ENCODE data around the gene DMBX1. TPM values are rescaled to one million over a fixed set of nuclear protein-coding genes. Genes with fewer than 3 reads are reported as not detected.

DMBX1 gene
- not detected in 2 replicates for total RNA-seq

DNA sequence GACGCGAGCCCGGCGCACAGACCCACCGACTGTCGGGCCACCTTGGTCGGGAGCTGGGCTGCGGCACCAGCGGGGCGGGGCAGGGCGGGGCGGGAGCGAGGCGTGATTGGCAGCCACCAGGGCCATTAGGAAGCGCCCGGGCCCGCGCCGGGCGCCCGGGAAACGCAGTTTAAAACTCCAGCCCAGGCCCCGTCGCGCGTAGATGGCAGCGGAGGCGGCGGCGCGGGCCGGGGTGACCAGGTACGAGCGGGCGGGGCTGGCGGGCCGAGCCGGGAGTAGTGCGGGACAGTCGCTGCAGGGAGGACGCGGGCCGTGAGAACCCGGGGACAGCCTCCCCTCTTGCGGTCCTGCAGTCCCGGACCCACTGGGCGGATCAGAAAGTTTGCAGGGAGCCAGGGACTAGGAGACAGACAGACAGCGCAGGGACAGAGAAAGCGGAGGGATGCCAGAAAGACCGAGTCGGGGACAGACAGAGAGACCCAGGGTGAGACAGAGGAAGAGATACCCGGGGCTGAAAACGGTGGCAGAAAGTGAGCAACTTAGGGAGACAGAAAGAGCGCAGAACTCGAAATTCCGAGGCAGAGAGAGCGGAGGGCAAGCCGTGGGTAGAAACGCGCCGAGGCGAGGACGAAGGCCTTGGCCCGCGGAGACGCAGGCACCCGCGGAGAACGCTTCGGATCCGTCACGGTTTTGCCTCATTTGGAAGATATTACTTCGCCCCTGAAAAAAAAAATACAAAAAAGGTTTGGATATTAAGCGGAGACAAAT is at the start of gene DMBX1:
TSS of gene DMBX1 (plus strand) at position 199 of the 768 bp plus-strand sequence. CDS start 17,175 bp downstream, outside the sequence.

Other genes starting within 250 kb of the DMBX1 start
- 2.8 and 16.0 TPM in 2 replicates for gene RAD54L, start 242.1 kb upstream of the DMBX1 start, total RNA-seq
- gene LRRC41, start 186.2 kb upstream of the DMBX1 start, total RNA-seq: 102 and 169 TPM in 2 replicates
- gene UQCRH, start 186.1 kb upstream of the DMBX1 start, total RNA-seq: 193 and 300 TPM in 2 replicates
- 15.8 and 19.1 TPM in 2 replicates for gene NSUN4, start 149.0 kb upstream of the DMBX1 start, total RNA-seq
- 3.1 and 10.8 TPM in 2 replicates for gene FAAH, start 95.5 kb upstream of the DMBX1 start, total RNA-seq
- gene KNCN, start 61.8 kb downstream of the DMBX1 start, total RNA-seq: not detected in 2 replicates
- 11.9 and 16.4 TPM in 2 replicates for gene MKNK1, start 114.4 kb downstream of the DMBX1 start, total RNA-seq
- gene MOB3C, start 127.0 kb downstream of the DMBX1 start, total RNA-seq: 2.9 and 8.0 TPM in 2 replicates
- 34.4 and 39.4 TPM in 2 replicates for gene ATPAF1, start 178.5 kb downstream of the DMBX1 start, total RNA-seq
- not detected in 2 replicates for gene TEX38, start 182.0 kb downstream of the DMBX1 start, total RNA-seq
- 34.2 and 55.8 TPM in 2 replicates for gene EFCAB14, start 229.3 kb downstream of the DMBX1 start, total RNA-seq